ENCODE results near the gene SPRTN. TPM values are rescaled to one million over a fixed set of nuclear protein-coding genes. Genes with fewer than 3 reads are reported as not detected.

SPRTN gene
- total and polyA plus RNA-seq, 2 of the 4 experiments (the other 2 are of a cell fraction) = 6.5 to 17.4 TPM

DNA sequence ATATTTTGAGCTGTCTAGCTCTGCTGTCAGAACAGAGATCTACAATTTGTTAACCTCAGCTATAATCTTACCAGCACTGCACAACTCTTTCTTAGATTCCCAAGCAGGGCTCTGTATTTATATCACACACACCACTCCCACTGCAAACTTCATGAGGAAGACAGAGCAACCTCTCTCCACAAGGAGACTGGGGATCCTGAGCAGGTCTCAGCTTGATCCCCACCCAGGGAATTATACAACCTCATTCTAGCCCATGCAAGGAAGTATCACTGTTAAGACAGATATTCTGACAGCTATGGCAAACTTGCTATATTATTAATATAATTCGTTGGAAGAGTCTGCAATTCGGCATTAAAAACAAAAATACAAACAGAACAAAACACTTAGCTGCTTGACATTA, 43.6 kb downstream of the SPRTN start:
- BruUV-seq (replicated peaks) = no TSS peak
- no peak overlapping the region for H3K23ac ChIP-seq (ENCODE audit: low read depth, low read length)
- POLR2A ChIA-PET (ENCODE audit: unreplicated experiment) = no interaction called here
- dilution Hi-C loops (cut with HindIII; ENCODE audit: low sequenced_read_pairs, unreplicated experiment) (no loop called here), intact Hi-C loops (cut with micrococcal nuclease) (no loop called here), in situ Hi-C loops (cut with MboI; ENCODE audit: low sequenced_read_pairs) (no loop called here)
- no peak for TF ChIP-seq MAFK (IDR thresholded peaks at IDR 0.05; ENCODE audit: low read depth, low read length)
- TF ChIP-seq FOS (IDR thresholded peaks at IDR 0.05; ENCODE audit: low read depth, low read length) = no peak
- TF ChIP-seq BHLHE40 (IDR thresholded peaks at IDR 0.05; ENCODE audit: low read depth, low read length) = no peak
- TF ChIP-seq CEBPB (IDR thresholded peaks at IDR 0.05; ENCODE audit: low read depth, low read length) = no peak
- TF ChIP-seq MAZ (IDR thresholded peaks at IDR 0.05; ENCODE audit: borderline replicate concordance, low read depth, low read length) = no peak
- TF ChIP-seq RAD21 (IDR thresholded peaks at IDR 0.05; ENCODE audit: low read length) = no peak
- TF ChIP-seq NFE2L2 (IDR thresholded peaks at IDR 0.05; ENCODE audit: low read depth, low read length) = no peak
- no peak for TF ChIP-seq RFX5 (IDR thresholded peaks at IDR 0.05; ENCODE audit: low read depth, low read length)
- TF ChIP-seq SMC3 (IDR thresholded peaks at IDR 0.05; ENCODE audit: low read depth, low read length) = no peak
- TF ChIP-seq, protein P1, sequence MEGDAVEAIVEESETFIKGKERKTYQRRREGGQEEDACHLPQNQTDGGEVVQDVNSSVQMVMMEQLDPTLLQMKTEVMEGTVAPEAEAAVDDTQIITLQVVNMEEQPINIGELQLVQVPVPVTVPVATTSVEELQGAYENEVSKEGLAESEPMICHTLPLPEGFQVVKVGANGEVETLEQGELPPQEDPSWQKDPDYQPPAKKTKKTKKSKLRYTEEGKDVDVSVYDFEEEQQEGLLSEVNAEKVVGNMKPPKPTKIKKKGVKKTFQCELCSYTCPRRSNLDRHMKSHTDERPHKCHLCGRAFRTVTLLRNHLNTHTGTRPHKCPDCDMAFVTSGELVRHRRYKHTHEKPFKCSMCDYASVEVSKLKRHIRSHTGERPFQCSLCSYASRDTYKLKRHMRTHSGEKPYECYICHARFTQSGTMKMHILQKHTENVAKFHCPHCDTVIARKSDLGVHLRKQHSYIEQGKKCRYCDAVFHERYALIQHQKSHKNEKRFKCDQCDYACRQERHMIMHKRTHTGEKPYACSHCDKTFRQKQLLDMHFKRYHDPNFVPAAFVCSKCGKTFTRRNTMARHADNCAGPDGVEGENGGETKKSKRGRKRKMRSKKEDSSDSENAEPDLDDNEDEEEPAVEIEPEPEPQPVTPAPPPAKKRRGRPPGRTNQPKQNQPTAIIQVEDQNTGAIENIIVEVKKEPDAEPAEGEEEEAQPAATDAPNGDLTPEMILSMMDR (conservative IDR thresholded peaks at IDR 0.05; ENCODE audit: low read depth, low read length) = no peak
- TF ChIP-seq, protein P2, sequence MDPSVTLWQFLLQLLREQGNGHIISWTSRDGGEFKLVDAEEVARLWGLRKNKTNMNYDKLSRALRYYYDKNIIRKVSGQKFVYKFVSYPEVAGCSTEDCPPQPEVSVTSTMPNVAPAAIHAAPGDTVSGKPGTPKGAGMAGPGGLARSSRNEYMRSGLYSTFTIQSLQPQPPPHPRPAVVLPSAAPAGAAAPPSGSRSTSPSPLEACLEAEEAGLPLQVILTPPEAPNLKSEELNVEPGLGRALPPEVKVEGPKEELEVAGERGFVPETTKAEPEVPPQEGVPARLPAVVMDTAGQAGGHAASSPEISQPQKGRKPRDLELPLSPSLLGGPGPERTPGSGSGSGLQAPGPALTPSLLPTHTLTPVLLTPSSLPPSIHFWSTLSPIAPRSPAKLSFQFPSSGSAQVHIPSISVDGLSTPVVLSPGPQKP (IDR thresholded peaks at IDR 0.05; ENCODE audit: borderline replicate concordance, low read depth, low read length) = no peak
- TF ChIP-seq MXI1 (IDR thresholded peaks at IDR 0.05; ENCODE audit: borderline replicate concordance, low read depth, low read length) = no peak
- no peak overlapping the region for H2AK5ac ChIP-seq (ENCODE audit: low read depth, low read length)
- no peak overlapping the region for H3K9ac ChIP-seq (ENCODE audit: low read depth, low read length)
- H2BK15ac ChIP-seq (ENCODE audit: low read depth, low read length) = no peak overlapping the region
- no peak overlapping the region for H2AFZ ChIP-seq (replicated peaks; ENCODE audit: low read length, poor library complexity)
- peaks cover 70% of the 10 kb centered on the region for H4K20me1 ChIP-seq (ENCODE audit: insufficient read depth, low read length)
- H2BK20ac ChIP-seq (ENCODE audit: low read depth, low read length) = no peak overlapping the region
- H3K14ac ChIP-seq (replicated peaks; ENCODE audit: low read depth, low read length) = no peak overlapping the region
- H2AK9ac ChIP-seq (replicated peaks; ENCODE audit: low read depth, low read length, poor library complexity) = no peak overlapping the region
- H3K4me1 ChIP-seq (ENCODE audit: control insufficient read depth, insufficient read depth, low read length) = peaks cover 5% of the 10 kb centered on the region
- WGBS, 2 experiments (ENCODE audit: extremely low coverage in 2 of 2, insufficient read length in 1 of 2) = no CpG with 5 or more reads among the region's 2 CpGs
- H3K18ac ChIP-seq (ENCODE audit: low read depth, low read length) = no peak overlapping the region
- no peak overlapping the region for H3K4me2 ChIP-seq (ENCODE audit: low read depth, low read length)
- no peak overlapping the region for H3K56ac ChIP-seq (ENCODE audit: extremely low read depth, insufficient read depth, low read length)
- H3K36me3 ChIP-seq (ENCODE audit: control insufficient read depth, insufficient read depth, low read length) = no peaks in the 10 kb centered on the region
- peaks cover 13% of the 10 kb centered on the region for H3K9me1 ChIP-seq (ENCODE audit: insufficient read depth, low read length)
- no peaks in the 10 kb centered on the region for H3K27me3 ChIP-seq (ENCODE audit: control insufficient read depth, insufficient read depth, low read length)
- H4K91ac ChIP-seq (ENCODE audit: insufficient read depth, low read depth, low read length) = no peak overlapping the region
- H4K8ac ChIP-seq (ENCODE audit: low read depth in 2 of 2, low read length in 2 of 2) = no peak overlapping the region
- H3K4me3 ChIP-seq (ENCODE audit: insufficient read depth, low read depth, low read length) = no peak overlapping the region
- H3K9me3 ChIP-seq (ENCODE audit: control insufficient read depth, insufficient read depth, low read length) = no peaks in the 10 kb centered on the region
- H3K4ac ChIP-seq (ENCODE audit: low read depth, low read length) = no peak overlapping the region
- CTCF ChIA-PET = no interaction called here
- no peak overlapping the region for H4K5ac ChIP-seq (ENCODE audit: low read depth, low read length)
- peaks cover 32 to 83% of the 10 kb centered on the region in 2 experiments for H3K79me1 ChIP-seq (ENCODE audit: low read depth in 1 of 2, low read length in 2 of 2)
- no peak overlapping the region for H2BK5ac ChIP-seq (ENCODE audit: low read depth, low read length, poor library complexity, severe bottlenecking)
- H2BK120ac ChIP-seq (ENCODE audit: low read depth, low read length) = no peak overlapping the region
- no peak; the same call in 1 of the 2 replicates for ATAC-seq (ENCODE audit: low read depth)
- no peak overlapping the region for H3K27ac ChIP-seq (ENCODE audit: insufficient read depth, low read length)
- no peak for DNase-seq
